Transverse colon (tissue), 3 donors: ENCODE results near the gene RIPOR3.

ENCODE experiments used
- EP300 ChIP-seq: sonication (generic); formaldehyde crosslinking; IDR thresholded peaks from one replicate; pipeline ENCODE4 v1.6.1; 2017; ENCODE audit warnings: antibody characterized with exemption, low read depth
- POLR2A ChIP-seq: fragments of 450-650 bp; IDR thresholded peaks from one replicate; pipeline ENCODE4 v1.6.1; 2016; ENCODE audit warnings: antibody characterized with exemption, mild to moderate bottlenecking, moderate library complexity
- TF ChIP-seq, protein P1 (sequence below), 5 experiments: fragments of 200-600 bp in 3 of 5; fragments of 450-650 bp in 2 of 5; sonication (generic) in 3 of 5; IDR thresholded peaks; 1 replicate in 2 of 5; 2 replicates in 3 of 5; pipeline ENCODE4 v1.5.1; 2016 to 2017; ENCODE audit warnings: antibody characterized with exemption in 5 of 5, inconsistent platforms in 3 of 5, mild to moderate bottlenecking in 2 of 5, moderate library complexity in 1 of 5

DNA sequence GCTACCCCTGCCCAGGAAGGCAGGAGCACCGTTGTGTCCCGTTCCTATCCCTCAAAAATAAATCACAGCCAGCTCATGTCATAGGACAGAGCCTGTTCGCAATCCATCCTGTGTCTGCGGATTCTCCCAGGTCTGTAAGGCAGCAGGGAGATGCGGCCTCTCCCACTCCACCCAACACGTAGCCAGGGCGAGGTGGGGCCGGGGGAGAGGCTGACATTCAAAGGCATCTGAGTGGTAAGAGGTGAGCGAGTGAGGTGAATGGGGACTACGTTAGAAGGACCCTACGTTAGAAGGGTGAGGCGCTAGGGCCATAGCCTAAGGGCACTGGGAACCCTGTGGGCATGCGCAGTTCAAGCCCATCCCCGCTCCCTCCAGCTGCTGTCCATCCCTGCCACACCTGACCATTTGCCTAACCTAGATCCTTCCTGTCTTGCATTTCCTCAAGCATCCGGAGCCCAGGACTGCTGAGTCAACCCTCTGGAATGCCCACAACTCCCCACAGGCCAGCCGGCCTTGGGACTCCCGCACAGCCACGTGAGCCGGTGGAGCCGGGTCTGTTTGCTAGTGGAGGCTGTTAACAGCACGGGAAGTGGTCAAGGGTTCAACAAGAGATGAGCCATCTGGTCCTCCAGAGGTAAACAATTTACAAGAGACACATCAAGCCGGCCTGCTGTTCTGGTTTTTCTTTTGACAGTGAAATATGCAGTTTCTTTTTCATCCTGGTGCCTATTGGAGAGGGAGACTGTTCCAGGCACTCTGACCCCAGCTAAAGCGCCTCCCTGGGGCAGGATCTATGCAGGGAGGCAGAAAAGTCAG lies 45.9 kb downstream of the RIPOR3 start:
- TF ChIP-seq, protein P1, sequence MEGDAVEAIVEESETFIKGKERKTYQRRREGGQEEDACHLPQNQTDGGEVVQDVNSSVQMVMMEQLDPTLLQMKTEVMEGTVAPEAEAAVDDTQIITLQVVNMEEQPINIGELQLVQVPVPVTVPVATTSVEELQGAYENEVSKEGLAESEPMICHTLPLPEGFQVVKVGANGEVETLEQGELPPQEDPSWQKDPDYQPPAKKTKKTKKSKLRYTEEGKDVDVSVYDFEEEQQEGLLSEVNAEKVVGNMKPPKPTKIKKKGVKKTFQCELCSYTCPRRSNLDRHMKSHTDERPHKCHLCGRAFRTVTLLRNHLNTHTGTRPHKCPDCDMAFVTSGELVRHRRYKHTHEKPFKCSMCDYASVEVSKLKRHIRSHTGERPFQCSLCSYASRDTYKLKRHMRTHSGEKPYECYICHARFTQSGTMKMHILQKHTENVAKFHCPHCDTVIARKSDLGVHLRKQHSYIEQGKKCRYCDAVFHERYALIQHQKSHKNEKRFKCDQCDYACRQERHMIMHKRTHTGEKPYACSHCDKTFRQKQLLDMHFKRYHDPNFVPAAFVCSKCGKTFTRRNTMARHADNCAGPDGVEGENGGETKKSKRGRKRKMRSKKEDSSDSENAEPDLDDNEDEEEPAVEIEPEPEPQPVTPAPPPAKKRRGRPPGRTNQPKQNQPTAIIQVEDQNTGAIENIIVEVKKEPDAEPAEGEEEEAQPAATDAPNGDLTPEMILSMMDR (IDR thresholded peaks at IDR 0.05) = no peak
- TF ChIP-seq POLR2A (no peak), EP300 (no peak)
